ENCODE data around the gene BEST1.

Gene BEST1

DNA sequence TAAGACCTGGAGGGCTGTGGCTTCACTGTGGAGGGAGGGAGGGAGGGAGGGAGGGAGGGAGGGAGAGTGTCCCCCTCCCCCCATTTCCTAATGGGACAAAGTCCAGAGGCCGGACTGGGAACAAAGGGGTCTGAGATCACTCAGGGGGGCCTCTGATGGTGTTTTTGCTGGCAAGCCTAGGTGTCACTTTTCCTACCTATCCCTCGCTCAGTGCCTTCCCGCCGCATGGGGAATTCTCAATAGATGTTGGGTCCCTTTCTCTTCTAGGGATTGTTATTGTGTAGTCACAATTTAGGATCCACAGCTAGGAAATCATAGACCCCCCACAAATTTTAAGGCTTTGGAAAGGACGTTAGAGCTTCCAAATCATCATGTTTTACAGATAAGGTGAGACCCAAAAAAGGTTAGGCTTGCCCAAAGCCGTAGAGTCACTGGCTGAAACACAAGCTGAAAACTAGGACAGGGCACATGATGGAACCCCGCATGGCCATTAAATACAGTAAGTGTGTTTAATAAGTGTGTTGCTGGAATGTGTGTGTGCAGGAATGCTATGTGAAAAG, 22.0 kb downstream of the BEST1 start:
- TF ChIP-seq MYC (IDR thresholded peaks at IDR 0.05; ENCODE audit: low read depth, low read length), result 0 out of 2 replicates have a peak, but pooled peaks have one; percentile 13
- TF ChIP-seq, protein P1, sequence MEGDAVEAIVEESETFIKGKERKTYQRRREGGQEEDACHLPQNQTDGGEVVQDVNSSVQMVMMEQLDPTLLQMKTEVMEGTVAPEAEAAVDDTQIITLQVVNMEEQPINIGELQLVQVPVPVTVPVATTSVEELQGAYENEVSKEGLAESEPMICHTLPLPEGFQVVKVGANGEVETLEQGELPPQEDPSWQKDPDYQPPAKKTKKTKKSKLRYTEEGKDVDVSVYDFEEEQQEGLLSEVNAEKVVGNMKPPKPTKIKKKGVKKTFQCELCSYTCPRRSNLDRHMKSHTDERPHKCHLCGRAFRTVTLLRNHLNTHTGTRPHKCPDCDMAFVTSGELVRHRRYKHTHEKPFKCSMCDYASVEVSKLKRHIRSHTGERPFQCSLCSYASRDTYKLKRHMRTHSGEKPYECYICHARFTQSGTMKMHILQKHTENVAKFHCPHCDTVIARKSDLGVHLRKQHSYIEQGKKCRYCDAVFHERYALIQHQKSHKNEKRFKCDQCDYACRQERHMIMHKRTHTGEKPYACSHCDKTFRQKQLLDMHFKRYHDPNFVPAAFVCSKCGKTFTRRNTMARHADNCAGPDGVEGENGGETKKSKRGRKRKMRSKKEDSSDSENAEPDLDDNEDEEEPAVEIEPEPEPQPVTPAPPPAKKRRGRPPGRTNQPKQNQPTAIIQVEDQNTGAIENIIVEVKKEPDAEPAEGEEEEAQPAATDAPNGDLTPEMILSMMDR (IDR thresholded peaks at IDR 0.05; ENCODE audit: low read depth, low read length), result no peak
- TF ChIP-seq, protein P2, sequence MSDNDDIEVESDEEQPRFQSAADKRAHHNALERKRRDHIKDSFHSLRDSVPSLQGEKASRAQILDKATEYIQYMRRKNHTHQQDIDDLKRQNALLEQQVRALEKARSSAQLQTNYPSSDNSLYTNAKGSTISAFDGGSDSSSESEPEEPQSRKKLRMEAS (IDR thresholded peaks at IDR 0.05; ENCODE audit: low read depth, low read length), result 0 out of 2 replicates have a peak, but pooled peaks have one; percentile 22
- H3K4me3 ChIP-seq (ENCODE audit: low read depth, low read length), result peak overlapping the region; percentile 1
- DNase-seq (ENCODE audit: low read depth), result no peak

DNA sequence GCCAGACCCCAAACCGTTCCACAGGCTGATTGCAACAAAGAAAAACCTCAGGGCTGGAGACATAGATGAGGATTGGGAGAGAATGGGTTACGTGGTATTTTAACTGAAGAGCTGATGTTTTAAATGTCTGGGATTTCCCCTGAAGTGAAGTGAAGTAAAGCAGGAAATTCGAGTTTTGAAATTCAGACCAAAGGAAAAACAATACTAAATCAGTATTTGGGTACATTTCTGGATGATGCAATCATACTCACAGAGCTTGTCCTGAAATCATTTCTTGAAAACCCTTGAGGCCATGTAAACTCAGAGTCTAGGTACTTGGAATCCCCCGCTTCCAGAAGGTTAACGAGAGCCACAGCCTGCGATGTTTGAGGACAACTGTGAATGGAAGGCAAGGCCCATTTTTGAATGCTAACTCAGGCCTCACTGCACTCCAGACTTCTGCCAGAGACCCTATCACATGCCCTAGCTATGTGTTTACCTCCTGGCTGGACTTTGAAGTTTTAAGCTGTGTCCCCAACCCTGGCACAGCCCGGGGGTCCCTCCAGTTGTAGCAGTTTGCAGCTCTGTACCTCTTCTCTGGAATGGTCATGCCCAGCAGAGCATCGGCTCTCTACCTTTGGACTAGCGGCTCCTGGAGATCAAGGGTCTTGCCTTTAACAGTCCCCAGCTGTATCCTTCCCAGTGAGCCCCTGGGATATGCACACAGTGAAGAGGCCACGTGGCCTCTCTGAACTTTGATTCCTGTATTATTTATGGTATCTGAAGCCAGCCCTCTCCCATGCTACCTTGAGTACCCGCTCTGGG, 22.7 kb downstream of the BEST1 start:
- DNase-seq (ENCODE audit: low read depth), result peak; percentile 61
- peak overlapping the region; percentile 1 for H3K4me3 ChIP-seq (ENCODE audit: low read depth, low read length)
- TF ChIP-seq MYC (IDR thresholded peaks at IDR 0.05; ENCODE audit: low read depth, low read length) (no peak), POLR2A (IDR thresholded peaks at IDR 0.05; ENCODE audit: extremely low read depth, insufficient read length) (no peak)
- TF ChIP-seq, protein P1 (IDR thresholded peaks at IDR 0.05; ENCODE audit: low read depth, low read length), result no peak
- TF ChIP-seq, protein P2 (IDR thresholded peaks at IDR 0.05; ENCODE audit: low read depth, low read length), result no peak

DNA sequence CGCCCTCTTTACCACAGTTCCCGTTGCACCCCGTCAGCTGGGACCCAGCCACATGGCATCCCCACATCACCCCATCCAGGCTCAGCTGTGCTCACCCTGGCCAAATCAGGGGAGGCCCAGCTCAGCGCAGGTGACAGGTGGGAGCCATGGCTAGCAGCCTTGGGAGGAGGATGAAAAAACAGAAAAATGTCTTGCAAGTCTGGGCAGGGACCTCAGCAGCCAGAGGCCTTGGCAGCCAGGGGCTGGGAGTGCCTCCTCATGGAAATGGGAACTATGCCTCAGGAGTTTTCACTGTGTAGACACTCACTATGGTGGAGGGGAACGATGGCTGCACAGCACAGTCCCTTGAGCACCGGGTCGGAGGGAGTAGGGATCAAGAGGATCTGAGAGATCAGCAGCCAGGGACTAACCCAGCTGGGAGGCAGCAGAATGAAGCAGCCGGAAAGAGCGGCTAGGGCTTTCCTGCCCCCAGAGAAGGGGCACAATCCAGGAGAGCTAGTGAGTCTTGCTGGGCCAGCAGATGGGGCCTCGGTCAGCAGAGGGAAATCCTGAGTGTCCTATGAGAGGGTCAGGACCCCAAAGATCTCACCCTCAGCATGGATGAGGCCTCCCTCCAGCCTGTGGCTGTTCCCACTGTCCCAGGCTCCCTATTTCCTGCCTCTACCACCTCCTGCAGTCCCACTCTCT, 23.5 kb downstream of the BEST1 start:
- DNase-seq (ENCODE audit: low read depth), result no peak
- no peak overlapping the region for H3K4me3 ChIP-seq (ENCODE audit: low read depth, low read length)
- no peak for TF ChIP-seq POLR2A (IDR thresholded peaks at IDR 0.05; ENCODE audit: extremely low read depth, insufficient read length)
- TF ChIP-seq, protein P1 (IDR thresholded peaks at IDR 0.05; ENCODE audit: low read depth, low read length), result no peak
- TF ChIP-seq MYC (IDR thresholded peaks at IDR 0.05; ENCODE audit: low read depth, low read length), result no peak
- TF ChIP-seq, protein P2 (IDR thresholded peaks at IDR 0.05; ENCODE audit: low read depth, low read length), result no peak

DNA sequence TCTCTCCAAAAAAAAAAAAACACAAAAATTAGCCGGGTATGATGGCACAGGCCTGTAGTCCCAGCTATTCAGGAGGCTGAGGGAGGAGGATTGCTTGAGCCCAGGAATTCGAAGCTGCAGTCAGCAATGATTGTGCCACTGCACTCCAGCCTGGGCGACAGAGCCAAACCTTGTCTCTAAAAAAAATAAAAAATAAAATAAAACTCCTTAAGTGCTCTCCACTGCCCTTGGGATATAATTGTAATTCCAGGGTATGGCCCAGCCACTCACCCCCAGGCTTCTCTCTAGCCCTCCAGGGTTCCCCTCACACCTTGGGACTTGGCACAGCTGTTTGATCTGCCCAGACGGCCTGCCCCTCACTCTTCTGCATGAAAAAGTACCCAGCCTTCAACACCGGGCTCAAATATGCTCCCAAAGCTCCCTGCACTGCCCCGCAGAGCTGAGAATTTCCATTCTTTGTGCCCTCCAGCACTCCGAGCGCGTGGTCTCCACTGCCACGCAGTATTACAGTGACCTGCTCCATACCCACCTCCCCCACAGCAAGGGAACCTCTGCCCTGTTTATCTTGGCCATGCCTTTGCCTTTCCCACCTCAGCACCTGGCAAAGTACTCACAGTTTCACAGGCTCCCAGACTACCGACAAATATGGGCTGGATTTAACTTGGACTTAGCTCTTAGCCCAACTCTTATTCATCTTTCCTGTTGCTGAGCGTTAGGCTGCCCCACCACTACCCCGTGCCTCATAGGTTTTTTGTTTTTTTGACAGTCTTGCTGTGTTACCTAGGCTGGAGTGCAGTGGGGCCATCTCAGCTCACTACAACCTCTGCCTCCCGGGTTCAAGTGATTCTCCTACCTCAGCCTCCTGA, 24.8 kb downstream of the BEST1 start:
- TF ChIP-seq POLR2A (IDR thresholded peaks at IDR 0.05; ENCODE audit: extremely low read depth, insufficient read length) (no peak), MYC (IDR thresholded peaks at IDR 0.05; ENCODE audit: low read depth, low read length) (no peak)
- TF ChIP-seq, protein P2 (IDR thresholded peaks at IDR 0.05; ENCODE audit: low read depth, low read length), result no peak
- TF ChIP-seq, protein P1 (IDR thresholded peaks at IDR 0.05; ENCODE audit: low read depth, low read length), result no peak
- no peak overlapping the region for H3K4me3 ChIP-seq (ENCODE audit: low read depth, low read length)
- no peak for DNase-seq (ENCODE audit: low read depth)

Data from NB4 (cell line).